Heart right ventricle (tissue), 16 donors: ENCODE measurements around the gene PDHB. TPM values are rescaled to one million over a fixed set of nuclear protein-coding genes. Genes with fewer than 3 reads are reported as not detected.

Experiments
- ATAC-seq, 8 donors: fragments of 200-7000 bp; cut with Tn5 transposase; one replicate each; pipeline ENCODE4 v1.9.1; 2020; ENCODE audit warnings: mild to moderate bottlenecking in 8 of 8, moderate library complexity in 8 of 8, moderate number of reproducible peaks in 1 of 8
- DNase-seq, 2 donors: peaks; one replicate each; pipeline ENCODE4 v3.0.0-alpha.2; 2020
- H3K27ac ChIP-seq, 10 donors: fragments of 200-600 bp; sonication (generic) in 2 of 10; one replicate each; pipeline versions ENCODE4 v1.5.0 to v1.8.0; 2020 to 2022; ENCODE audit warnings: mild to moderate bottlenecking in 3 of 10
- H3K27me3 ChIP-seq, 7 donors: fragments of 200-600 bp; one replicate each; pipeline ENCODE4 v1.8.0; 2021 to 2022; ENCODE audit warnings: mild to moderate bottlenecking in 2 of 7
- H3K36me3 ChIP-seq, 9 donors: fragments of 200-600 bp; sonication (generic) in 1 of 9; one replicate each; pipeline versions ENCODE4 v1.5.0 to v1.8.0; 2020 to 2022; ENCODE audit warnings: mild to moderate bottlenecking in 2 of 9
- H3K4me1 ChIP-seq, 9 donors: fragments of 200-600 bp; sonication (generic) in 1 of 9; one replicate each; pipeline versions ENCODE4 v1.5.0 to v1.8.0; 2020 to 2022; ENCODE audit warnings: mild to moderate bottlenecking in 4 of 9
- H3K4me3 ChIP-seq, 10 donors: fragments of 200-600 bp; sonication (generic) in 2 of 10; one replicate each; pipeline versions ENCODE4 v1.5.0 to v1.8.0; 2020 to 2022; ENCODE audit warnings: mild to moderate bottlenecking in 7 of 10, moderate library complexity in 2 of 10
- H3K9me3 ChIP-seq, 11 donors: fragments of 200-600 bp in 10 of 11; sonication (generic) in 2 of 11; one replicate each; pipeline versions ENCODE4 v1.5.0 to v1.8.0; 2013 to 2022; ENCODE audit warnings: mild to moderate bottlenecking in 2 of 11, control low read depth in 1 of 11, moderate library complexity in 1 of 11
- CTCF ChIP-seq, 9 donors: fragments of 200-600 bp; sonication (generic) in 2 of 9; IDR thresholded peaks; one replicate each; pipeline versions ENCODE4 v1.5.0 to v1.8.0; 2021 to 2022; ENCODE audit warnings: antibody characterized with exemption in 9 of 9, mild to moderate bottlenecking in 5 of 9, moderate library complexity in 1 of 9
- WGBS, 2 donors: extraction: QIAGEN DNeasy Blood & Tissue Kit; methylation state at CpG; one replicate each; pipeline ENCODE4 v1.1.7; 2013; ENCODE audit warnings: inconsistent platforms in 1 of 2; 5-methylcytosine and 5-hydroxymethylcytosine counted together
- intact Hi-C, 10 donors: fragments of 100-400 bp; cut with DNase I; formaldehyde crosslinking; loops; one replicate each; pipeline versions ENCODE4 v1.11.1 to v1.14.2; 2022
- polyA plus RNA-seq, 2 donors: library from polyadenylated mRNA; stranded (reverse); fragments of 200-250 nt; gene quantifications; one replicate each; pipeline ENCODE4 v1.2.3, GENCODE V29; 2013
- total RNA-seq, 10 donors: library from RNA; stranded (reverse); fragmentation: NEBNext Ultra II Directional in 3 of 10; extraction: Animal tissue kit (Norgen Biotek cat#: 25700) in 3 of 10; gene quantifications; one replicate each; pipeline versions ENCODE4 v1.2.1 to v1.2.4, GENCODE V29; 2021 to 2023
- donor health status: Arrhythmogenic right ventricular cardiomyopathy.
- donor health status: ischemic (EF 13 %, LVEDD 7.1; RV severe dilation, severe dysfunction).
- donor health status: healthy with polysubstance abuse.
- donor health status: DM: no; HTN: yes; CAD: no.
- donor health status: DM: no; HTN: no; CAD: no.
- donor health status: ischemic (EF 25% LVEDD 6.9; RV normal size, moderate dysfunction).
- donor health status: ischemic (EF 25% LVEDD 5.7; RV mildly dilated, moderate dysfunction).
- donor health status: healthy.
- donor health status: DM: yes; HTN: yes; CAD: no.
- donor health status: Ischemic cardiomyopathy.
- donor health status: ischemic (EF 35%, LVEDD 5.7; RV mildly dilated, moderate dysfunction).
- donor health status: nonischemic (EF 11% LVEDD 7.7; RV severe dilation, severe dysfunction).
- donor health status: DM: yes; HTN: yes; CAD: no.
- donor health status: PGD.
- donor health status: ischemic (EF 29% LVEDD 5.4; RV normal size, mild dysfunction).
- donor health status: nonischemic (EF 23%, LVEDD 6.1; RV moderate dilation, normal function).

Gene PDHB
- total and polyA plus RNA-seq, 12 donors: 140 to 255 (median 213) TPM

GRCh38 chr3:58471025-58471887 is 37.6 kb upstream of the PDHB start:
- ATAC-seq: peak in 7 of 8 donors; percentile 31 to 82 (median 55)

GRCh38 chr3:58470363-58471024 is 36.9 kb upstream of the PDHB start:
- Histone ChIP-seq H3K36me3 (no peaks in the 10 kb centered on the region), H3K9me3 (no peaks in the 10 kb centered on the region), H3K27ac (peak overlapping the region in 3 of 10 donors; percentile 5 to 78 (median 26)), H3K4me1 (peaks cover 0 to 50% (median 10%) of the 10 kb centered on the region in 9 donors), H3K4me3 (no peak overlapping the region), H3K27me3 (no peaks in the 10 kb centered on the region)
- intact Hi-C loops: no loop called here
- DNase-seq (no peak), ATAC-seq (peak in 2 of 8 donors; percentile 10 to 27)
- 93 to 98% methylated on average over 12 of the region's 12 CpGs for WGBS, 2 donors
- TF ChIP-seq CTCF (IDR thresholded peaks at IDR 0.05): no peak

More at GRCh38 chr3:58471025-58471887, 37.6 kb upstream of the PDHB start:
- no peak overlapping the region for H3K4me3 ChIP-seq
- no peaks in the 10 kb centered on the region for H3K9me3 ChIP-seq
- no peak for DNase-seq
- H3K27ac ChIP-seq: peak overlapping the region in 3 of 10 donors; percentile 5 to 78 (median 26)
- intact Hi-C loops: no loop called here
- TF ChIP-seq CTCF (IDR thresholded peaks at IDR 0.05): no peak
- no peaks in the 10 kb centered on the region for H3K36me3 ChIP-seq
- peaks cover 0 to 57% (median 10%) of the 10 kb centered on the region in 9 donors for H3K4me1 ChIP-seq
- H3K27me3 ChIP-seq: no peaks in the 10 kb centered on the region
- 56 to 61% methylated on average over 10 of the region's 10 CpGs for WGBS, 2 donors

- 53 to 63% methylated on average over 4 of the region's 4 CpGs for WGBS, 2 donors
- ATAC-seq (no peak), DNase-seq (no peak)
- H3K36me3 ChIP-seq: no peaks in the 10 kb centered on the region
- intact Hi-C loops: loop anchor here in 1 of 10 donors (5.0 kb wide), 1 partner anchor 63 kb away; no protein-coding TSS in a partner anchor
- H3K4me3 ChIP-seq: no peak overlapping the region
- H3K9me3 ChIP-seq: no peaks in the 10 kb centered on the region
- H3K27ac ChIP-seq: no peak overlapping the region
- peaks cover 0 to 37% (median 10%) of the 10 kb centered on the region in 9 donors for H3K4me1 ChIP-seq
- TF ChIP-seq CTCF (IDR thresholded peaks at IDR 0.05): no peak
- H3K27me3 ChIP-seq: no peaks in the 10 kb centered on the region
Measured at GRCh38 chr3:58469096-58469495, 35.5 kb upstream of the PDHB start.

GRCh38 chr3:58466899-58467563 is 33.4 kb upstream of the PDHB start:
- no peak overlapping the region for H3K27ac ChIP-seq
- H3K4me3 ChIP-seq: no peak overlapping the region
- H3K9me3 ChIP-seq: no peaks in the 10 kb centered on the region
- H3K36me3 ChIP-seq: no peaks in the 10 kb centered on the region
- H3K4me1 ChIP-seq: peaks cover 0 to 36% (median 18%) of the 10 kb centered on the region in 9 donors
- no peaks in the 10 kb centered on the region for H3K27me3 ChIP-seq
- DNase-seq: no peak
- intact Hi-C loops: loop anchor here in 1 of 10 donors (5.0 kb wide), 1 partner anchor 65 kb away; no protein-coding TSS in a partner anchor
- no peak for ATAC-seq
- no peak for TF ChIP-seq CTCF (IDR thresholded peaks at IDR 0.05)
- 89 to 96% methylated on average over 4 of the region's 4 CpGs for WGBS, 2 donors
